Effector CD4-positive, alpha-beta T cell (primary cell): ENCODE results near the gene ANKDD1B.

ENCODE experiments used
- DNase-seq: peaks from one replicate; pipeline ENCODE4 v3.0.0-alpha.2; 2020

The ANKDD1B gene

DNA sequence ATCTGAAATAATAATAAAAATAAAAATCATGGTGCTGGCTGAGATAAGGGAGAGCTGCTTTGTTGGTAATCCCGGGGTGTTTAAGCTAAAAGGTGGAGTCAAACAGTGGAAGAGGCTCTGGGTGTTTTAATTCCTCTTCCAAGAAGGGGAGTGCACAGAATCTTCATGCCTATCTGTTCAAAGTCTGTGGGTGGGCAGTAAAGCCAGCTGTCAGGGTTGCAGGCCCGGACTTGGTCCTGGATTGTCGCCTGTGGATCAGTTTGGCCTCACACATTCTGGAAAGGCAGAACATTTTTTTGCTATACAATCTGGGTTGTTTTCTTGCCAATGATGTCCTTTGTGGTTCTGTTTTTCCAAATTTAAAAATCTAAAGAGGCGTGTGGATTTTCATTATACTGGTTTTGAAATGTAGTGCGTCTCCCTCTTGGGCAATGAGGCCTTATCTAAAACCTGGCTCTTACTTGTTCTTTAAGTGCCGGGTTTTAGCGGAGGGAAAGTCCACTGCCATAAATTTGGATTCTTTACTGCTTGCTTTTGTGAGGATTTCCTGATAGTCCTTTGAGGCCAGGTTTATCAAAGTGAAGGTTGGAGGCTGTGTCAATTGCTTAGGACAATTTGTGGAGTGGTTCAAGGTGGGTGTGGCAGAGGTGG is 5.8 kb downstream of the ANKDD1B start:
- no peak for DNase-seq

DNA sequence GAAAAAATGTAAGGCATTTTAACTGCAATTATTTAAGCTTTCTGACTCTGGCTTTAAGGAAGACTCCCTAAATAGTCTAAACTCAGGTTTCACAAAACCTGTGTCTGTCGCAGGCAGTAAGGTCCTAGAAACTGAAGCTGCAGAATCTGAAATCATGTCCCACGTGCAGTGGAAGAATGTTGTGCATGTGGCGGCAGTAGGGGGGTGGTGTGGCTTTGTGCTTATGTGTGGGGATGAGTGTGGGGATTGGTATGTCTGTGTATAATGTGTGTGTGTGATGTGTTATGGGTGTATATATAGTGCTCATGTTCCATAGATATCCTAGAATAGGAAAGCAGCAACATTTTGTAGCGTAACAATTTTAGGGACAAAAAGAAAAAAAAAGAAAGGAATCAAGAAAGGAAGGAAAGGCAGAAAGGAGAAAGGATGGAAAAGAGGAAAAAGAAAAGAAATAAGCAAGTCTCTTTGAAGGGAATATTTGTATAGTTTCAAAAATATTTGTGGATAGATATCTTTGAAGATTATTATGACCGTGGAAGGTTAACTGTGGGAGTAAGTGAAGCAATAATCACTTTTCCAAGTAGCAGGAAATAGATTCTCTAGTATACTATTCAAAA is 6.6 kb downstream of the ANKDD1B start:
- no peak for DNase-seq

DNA sequence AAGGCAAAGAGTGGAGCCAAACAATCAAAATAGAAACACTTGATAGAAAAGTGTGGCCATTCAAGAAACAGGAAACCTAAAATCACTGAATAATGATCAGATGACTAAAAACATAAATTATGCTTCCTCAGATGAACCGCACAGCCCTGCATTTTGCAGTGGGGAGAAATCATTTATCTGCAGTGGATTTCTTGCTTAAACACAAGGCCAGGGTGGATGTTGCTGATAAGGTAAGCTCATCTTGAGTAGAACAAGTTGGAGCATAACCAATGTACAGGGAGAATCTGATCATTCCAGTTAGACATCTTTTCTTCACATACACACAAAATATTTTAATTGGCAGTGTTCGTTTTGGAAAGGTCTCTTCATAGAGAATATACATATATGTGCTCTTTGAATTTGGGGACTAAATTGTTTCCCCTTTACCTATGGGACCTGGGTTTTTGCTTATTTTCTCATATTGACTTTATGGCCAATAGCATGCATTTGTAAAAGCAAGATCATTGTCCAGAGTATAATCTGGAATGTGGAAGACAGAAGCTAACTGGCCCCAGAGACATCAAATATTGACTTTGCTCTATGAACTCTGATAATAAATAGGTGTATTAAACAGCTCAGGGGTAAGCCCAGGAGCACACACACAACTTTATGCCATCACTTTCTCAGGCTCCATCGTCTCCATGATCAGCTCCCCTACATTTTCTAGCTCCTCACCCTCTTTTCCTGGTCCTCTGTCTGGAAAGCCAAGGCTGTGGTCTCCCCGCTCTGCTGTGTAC is 9.1 kb downstream of the ANKDD1B start:
- no peak for DNase-seq

DNA sequence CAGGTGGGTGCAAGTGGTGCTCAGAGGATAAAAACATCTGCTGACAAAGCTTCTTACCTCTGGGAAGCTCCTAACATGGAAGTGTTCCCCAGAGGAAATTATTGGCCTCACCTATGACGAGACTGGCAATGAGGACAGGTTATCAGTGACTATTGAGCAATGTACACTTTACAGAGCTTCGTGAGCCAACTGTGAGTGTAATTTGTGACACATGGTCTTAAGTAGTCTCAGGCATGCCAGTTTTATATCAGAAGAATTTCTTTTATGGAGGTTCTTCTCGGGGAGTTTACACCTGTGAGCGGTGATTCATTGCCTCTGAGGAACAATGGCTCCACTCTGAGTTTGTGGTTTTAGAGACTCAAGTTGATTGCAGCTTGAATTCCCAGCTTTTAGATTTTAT is 11.3 kb downstream of the ANKDD1B start:
- DNase-seq = no peak

DNA sequence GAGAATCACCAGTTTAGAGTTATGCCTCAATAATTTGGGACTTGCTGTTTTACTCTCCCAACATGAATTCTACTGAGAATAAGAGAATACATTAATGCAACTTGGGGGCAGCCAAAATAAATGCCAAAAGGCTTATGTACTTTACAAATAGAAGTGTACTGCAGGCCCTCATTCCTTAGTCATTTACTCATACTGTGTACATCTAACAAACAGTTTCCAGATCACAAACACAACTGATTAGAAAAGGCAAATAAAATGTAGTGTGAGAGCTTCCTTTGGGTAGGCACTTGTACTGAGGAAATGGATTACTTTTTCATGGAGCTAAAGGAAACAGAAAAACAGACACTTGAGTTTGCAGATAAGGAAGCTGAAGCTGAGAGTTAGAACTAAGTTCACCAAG is 12.6 kb downstream of the ANKDD1B start:
- no peak for DNase-seq

DNA sequence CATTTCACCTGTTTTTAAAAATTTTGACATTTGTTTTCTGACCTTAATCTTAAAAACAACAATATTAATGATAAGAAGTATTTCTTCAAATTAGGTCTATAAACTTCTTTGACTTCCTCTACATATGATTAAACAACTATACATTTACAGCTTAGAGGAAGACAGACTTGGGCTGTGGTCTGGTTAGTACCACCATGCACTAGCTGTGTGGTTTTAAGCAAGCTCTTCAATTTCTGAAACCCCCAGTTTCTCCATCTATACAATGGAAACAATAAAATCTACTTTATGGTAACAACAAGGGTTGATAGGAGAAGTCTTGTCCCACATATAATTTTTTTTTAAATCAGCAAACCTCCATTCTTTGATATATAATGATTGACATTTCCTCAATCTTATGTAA is 15.7 kb downstream of the ANKDD1B start:
- no peak for DNase-seq

DNA sequence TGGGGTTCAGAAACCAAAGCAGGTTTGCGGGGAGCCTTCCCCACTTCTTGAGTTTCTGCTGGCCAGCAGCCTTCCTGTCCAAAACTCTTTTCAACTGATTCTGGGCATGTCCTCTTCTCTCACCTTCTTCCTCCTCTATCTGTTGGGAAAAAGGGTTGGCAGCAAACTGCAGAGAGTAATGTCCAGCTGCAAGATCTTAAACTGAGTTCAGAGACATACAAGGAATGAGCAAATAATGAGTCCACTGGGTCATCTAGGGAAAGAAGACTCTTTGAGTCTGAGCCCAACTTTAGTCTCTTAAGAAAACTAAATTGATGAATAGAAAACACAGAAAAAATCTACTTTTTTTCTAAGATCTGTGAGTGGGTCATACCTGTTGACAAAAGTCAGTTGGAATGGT is 16.5 kb downstream of the ANKDD1B start:
- DNase-seq = no peak

DNA sequence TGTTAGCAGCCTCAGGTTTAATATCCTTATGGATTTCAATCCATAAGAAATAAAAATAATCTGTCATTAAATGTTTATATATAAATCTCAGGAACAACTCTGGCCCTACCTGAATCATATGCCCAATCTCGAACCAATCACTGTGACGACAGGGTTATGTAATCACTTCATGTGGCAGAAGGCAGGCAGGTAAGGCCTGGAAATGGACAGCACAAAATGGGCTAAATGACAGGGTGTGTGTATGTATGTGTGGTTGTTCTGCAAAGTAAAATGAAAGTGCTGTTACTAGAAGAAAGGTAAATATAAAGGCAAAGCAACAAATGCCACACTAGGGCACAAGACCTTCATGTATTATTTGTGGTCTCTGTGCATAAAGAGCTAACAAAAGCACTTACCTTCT is 19.6 kb downstream of the ANKDD1B start:
- DNase-seq = no peak

DNA sequence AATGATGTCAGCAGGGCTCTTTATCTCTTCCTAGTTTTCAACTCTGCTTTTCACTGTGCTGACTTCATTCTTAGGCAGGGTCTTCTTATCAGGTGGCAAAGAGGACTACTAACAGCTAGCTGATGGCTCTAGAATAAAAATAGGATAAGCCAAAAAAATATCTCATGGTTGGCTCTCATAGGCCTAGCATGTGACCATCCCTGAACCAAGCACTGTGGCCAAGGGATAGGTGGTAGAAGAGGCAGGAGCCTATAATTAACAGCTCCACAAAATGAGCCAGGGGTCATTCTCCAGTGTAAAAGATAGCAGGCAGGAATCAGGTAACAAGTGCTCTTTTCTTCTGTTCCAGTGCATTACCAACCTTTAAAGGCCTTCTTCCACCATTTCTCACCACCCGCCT is 21.1 kb downstream of the ANKDD1B start:
- no peak for DNase-seq

DNA sequence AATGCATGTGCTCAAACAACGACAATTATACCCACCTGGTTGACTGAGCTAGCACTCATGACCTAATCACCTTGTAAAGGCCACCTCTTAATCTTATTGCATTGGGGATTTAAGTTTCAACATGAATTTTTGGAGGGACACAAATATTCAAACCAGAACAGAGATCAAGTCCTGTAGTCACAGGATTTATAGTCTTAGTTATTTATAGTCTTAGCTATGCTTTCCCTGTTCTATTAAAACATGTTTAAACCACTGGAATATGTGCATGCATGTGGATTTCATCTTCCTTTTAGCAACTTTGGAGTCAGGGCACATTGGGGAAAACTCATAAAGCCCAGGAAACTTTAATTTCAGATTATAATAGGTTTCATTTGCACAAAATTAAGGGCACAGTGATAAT is 26.7 kb downstream of the ANKDD1B start:
- DNase-seq = no peak

DNA sequence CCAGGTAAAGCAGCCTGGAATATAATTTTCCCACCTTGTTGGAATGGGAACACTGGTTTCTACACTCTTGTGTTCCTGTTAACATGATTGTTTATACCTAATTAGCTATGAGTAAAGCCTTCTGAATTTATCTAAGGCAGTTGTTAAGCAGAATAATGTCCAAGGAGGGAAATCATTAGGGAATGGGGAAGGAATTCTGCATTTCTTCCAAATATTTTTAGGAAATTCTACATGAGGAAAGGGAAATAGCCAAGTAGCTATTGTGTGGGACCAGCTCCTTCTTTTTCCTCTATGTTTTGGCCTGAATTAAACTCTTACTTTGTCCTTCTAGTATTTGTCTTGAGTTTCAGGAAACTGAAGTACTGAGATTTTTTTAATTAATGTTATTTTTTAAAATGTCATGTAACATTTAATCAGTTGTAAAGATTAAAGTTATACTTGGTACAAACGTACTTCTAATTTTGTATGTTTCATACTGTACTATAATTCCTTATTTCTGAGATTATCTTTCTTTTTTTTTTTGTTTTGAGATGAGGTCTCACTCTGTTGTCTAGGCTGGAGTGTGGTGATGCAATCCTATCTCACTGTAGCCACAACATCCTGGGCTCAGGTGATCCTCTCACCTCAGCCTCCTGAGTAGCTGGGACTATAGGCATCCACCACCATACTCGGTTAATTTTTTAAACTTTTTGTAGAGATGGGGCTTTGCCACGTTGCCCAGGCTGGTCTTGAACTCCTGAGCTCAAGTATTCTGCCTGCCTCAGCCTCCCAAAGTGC is 28.5 kb downstream of the ANKDD1B start:
- DNase-seq = no peak

DNA sequence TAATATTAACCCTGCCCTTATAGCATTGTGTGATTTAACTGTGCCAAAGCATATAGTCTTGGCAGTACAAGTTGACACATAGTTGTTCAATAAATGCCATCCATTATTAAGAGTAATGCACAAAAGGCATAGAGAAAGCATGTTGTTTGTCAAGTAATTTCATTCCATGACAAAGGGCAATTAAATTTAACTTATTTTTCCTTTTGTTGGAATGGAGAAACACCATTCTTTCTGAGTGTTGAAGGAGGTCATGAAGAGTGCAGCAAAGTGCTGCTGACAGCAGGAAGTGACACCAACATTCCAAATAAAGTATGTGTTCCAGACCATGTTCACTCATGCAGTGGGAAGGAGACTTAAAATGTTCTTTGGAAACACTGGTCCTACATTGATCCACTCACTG is 29.1 kb downstream of the ANKDD1B start:
- DNase-seq = no peak

DNA sequence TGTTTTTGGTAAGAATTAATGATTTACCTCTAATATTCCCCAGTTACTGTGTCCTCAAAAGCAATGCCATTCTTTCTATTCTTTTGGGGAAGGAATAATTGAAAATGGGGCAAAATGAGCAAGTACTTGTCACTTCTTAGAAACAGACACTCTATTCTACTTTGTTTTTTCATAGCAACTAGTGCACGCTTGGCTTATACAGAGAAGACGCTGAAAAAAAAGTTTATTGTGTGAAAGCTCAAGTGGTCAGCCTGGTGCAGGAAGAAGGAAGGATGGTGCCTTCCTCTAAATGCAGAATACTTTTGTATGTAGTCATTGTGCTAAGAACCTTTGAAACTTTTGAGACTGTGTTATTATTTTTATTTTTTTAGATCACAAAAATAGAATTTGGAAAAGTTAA is 29.6 kb downstream of the ANKDD1B start:
- DNase-seq = no peak

DNA sequence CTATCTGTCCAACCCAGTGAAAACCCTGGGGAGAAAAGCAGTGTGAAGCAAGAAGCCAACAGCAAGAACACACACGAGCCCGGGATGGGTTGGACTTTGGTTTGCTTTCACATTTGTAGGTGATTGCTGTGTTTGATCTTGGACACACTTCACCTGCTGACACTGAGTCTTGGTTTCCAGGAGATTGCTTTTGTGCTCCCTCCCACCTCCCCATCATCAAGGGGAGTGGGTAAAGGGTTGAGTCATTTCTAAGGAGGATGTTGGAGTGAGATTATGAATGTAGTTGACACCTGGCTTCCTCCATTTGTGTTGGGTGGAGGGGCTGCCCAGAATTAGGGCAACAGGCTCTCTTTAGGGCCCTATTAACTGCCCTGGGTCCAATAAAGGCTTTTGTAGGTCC is 37.5 kb downstream of the ANKDD1B start:
- DNase-seq = no peak

DNA sequence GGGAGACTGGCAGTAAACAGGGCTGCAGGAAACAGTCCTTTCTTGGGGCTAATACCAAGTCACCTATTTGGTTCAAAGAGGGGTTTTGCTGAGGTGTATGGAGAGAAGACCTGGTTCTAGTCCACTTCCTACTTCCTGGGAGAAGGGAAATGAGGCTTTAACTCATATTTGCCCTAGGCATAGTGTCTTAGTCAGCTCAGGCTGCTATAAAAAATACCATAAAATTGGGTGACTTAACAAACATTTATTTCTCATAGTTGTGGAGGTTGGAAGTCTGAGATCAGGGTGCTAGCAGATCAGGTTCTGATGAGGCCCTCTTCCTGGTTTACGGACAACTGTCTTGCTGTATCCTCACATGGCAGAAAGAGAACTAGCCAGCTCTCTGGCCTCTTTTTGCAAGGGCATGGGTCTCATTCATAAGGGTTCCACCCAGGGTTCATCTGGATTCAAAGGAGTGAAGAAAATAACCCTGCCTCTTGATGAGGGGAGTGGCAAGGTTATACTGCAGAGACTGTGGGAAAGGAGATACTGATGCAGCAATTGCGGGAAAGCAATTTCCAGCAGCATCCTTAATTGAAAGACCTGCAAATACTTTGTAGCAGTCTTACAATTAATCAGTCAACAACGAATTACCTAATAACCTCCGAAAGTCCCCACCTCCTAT is 40.5 kb downstream of the ANKDD1B start:
- DNase-seq = no peak

DNA sequence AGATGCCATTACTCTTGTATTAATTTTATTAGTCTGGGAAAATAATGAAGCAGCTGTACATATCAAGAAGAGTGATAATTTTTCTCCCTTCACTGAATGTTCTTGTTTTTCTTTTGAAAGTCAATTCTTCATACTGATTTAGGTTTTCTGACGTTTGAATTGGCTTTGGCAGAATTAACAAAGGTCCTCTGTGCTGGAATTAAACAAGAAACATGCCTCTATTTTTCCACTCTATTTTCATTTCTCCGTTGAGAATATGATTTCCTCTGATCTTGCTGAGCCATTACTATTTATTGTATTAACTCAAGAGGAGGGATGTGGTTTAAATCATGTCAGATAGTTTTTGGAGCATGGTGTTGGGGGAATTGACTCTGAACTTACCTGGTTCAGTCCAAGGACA is 42.3 kb downstream of the ANKDD1B start:
- DNase-seq = no peak

DNA sequence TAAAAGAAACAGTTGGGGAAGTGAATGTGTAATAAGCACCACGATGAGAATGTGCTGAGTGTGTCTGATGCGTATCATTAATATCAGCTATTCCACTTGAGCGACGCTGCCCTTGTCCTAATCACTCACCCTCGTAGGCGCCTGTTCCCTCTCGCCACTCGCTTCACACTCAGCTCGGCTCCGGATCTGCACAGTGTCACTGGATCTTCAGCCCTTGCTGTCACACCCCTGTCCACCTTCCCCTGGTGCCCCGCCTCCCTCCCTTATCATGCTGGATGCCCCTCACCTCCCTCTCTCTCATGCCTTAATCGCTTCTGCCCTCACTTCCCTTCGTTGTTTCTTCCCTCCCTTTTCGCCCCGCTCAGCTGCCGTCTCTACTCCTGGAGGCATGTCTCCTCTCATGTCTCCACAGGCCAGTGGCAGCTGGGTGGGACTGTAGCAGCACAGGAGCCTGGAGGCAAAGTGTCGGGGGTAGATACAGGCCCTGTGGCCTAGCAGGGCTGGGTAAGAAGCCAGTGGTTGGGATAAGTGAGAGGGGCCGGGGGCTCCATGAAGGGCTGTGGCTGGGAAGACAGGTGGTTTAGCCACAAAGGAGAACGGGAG is 43.5 kb downstream of the ANKDD1B start:
- no peak for DNase-seq

DNA sequence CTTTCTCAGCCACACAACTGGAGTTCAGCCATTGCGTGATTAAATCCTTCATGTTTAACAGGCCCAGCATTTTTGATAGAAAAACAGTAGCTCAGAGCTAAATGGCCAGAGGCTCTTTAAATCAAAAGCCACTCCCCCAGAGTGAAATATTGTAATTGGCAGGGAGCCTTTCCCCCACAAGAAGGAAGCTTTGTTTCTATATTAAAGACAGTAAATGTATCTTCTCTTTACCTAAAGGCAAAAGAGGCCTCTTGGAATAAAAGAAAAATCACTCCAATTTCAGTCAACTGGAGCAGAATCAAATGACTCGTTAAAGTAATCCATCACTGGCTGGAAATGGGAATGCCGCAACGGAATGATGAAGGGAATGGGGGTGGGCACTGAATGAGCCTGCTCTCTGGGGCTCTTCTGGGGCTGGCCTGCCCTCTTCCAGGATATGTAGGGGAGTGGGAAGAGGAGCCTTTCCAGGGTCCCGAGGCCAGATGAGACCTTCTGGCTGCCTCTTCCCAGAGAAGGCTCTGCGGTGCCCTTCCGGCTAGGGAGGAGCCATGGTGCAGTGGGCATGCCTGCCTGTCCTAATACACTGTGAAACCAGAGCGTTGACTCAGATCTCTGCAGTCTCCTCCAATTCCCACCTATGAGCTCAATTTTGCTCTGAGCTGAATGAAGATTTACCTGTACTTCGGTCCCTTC is 45.2 kb downstream of the ANKDD1B start:
- no peak for DNase-seq

DNA sequence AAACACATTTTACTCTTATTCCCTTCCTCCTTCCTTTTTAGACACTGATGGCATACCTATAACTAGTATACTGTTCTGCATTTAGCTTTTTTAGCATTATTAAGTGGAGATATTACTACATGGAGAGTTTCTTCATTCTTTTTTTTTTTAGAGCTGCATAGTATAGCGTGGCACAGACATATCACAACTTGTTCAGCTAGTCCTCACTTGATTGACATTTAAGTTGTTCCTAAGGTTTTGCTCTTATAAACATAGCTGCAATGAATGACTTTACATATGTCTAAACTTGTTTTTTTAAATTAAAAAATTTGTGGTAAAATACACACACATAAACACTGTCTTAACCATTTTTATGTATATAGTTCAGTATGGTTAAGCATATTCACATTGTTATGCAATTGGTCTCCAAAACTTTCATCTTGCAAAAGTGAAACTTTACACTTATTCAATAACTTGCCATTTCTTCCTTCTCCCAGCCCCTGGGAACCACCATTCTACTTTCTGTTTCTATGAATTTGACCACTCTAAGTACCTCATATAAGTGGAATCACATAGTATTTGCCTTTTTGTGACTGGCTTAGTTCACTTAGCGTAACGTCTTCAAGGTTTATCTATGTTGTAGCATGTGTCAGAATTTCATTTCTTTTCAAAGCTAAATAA is 48.7 kb downstream of the ANKDD1B start:
- DNase-seq = no peak

DNA sequence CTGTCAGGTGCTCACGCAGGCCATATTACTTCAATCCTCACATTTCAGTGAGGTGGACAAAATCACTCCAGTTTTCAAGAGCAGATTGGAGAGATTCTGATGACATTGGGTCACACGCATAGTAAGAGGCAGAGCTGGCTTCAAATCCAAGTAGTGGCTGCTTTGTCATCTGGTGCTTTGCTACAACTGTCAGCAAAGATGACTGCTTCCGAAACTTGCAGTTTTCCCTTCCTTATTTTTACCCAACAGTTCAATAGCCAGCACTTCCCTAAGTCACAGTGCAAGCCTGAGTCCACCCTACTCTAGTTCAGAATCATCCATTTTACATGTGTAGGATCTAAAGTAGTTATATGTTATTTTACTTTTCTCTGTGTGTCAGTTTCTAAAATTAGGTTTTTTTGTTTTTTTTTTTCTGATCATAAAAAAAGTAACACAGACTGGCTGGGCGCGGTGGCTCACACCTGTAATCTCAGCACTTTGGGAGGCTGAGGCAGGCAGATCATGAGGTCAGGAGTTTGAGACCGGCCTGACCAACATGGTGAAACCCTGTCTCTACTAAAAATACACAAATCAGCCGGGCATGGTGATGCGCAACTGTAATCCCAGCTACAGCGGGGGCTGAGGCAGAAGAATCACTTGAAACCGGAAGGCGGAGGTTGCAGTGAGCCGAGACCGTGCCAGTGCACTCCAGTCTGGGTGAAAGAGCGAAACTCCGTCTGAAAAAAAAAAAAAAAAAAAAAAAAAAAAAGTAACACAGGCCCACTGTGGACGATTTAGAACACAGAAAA is 49.6 kb downstream of the ANKDD1B start:
- DNase-seq = no peak

DNA sequence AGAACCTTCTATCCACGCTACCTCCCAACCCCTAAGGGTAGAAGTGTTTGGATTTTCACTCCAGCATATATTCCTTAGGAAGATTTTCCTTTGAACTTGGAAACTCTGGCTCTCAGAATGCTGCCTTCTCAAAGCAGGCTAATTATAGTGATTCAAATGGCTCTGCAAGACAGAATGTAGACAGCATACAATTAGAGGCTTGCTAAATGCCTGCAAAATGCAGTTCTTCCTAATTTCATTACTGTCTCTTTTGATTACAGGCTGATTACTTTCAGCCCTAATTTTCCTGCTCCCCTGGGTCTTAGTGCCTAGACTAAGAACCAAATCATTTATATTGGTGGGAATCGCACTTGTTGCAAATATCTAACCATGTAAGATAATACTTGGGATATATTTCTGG is 50.8 kb downstream of the ANKDD1B start:
- DNase-seq = no peak
